ENCODE measurements around the gene TCAP. TPM values are rescaled to one million over a fixed set of nuclear protein-coding genes. Genes with fewer than 3 reads are reported as not detected.
A peak's percentile ranks its signal among the peaks of the same experiment; 100 is the strongest.

TCAP gene
- total RNA-seq, 1 donor from 2014 or later: 0.49 TPM

- peak overlapping the region; percentile 6 for H3K27ac ChIP-seq
- no peaks in the 10 kb centered on the region for H3K27me3 ChIP-seq
- no peak for DNase-seq (ENCODE audit: extremely low spot score in 2 of 2)
- no peak overlapping the region for H3K4me3 ChIP-seq
- H3K9me3 ChIP-seq: no peaks in the 10 kb centered on the region
- H3K36me3 ChIP-seq: peaks cover 0 to 31% of the 10 kb centered on the region in 2 donors
- peaks cover 65% of the 10 kb centered on the region for H3K4me1 ChIP-seq
- TF ChIP-seq POLR2AphosphoS5 (IDR thresholded peaks at IDR 0.05; ENCODE audit: insufficient read depth in 1 of 2, low read depth in 1 of 2) (no peak), POLR2A (IDR thresholded peaks at IDR 0.05) (no peak)
- TF ChIP-seq, protein P1, sequence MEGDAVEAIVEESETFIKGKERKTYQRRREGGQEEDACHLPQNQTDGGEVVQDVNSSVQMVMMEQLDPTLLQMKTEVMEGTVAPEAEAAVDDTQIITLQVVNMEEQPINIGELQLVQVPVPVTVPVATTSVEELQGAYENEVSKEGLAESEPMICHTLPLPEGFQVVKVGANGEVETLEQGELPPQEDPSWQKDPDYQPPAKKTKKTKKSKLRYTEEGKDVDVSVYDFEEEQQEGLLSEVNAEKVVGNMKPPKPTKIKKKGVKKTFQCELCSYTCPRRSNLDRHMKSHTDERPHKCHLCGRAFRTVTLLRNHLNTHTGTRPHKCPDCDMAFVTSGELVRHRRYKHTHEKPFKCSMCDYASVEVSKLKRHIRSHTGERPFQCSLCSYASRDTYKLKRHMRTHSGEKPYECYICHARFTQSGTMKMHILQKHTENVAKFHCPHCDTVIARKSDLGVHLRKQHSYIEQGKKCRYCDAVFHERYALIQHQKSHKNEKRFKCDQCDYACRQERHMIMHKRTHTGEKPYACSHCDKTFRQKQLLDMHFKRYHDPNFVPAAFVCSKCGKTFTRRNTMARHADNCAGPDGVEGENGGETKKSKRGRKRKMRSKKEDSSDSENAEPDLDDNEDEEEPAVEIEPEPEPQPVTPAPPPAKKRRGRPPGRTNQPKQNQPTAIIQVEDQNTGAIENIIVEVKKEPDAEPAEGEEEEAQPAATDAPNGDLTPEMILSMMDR (IDR thresholded peaks at IDR 0.05): no peak
- intact Hi-C loops (cut with DNase I): no loop called here
These were observed 2.4 kb upstream of the TCAP start for GRCh38 chr17:39662551-39663339.

GRCh38 chr17:39663340-39663687 is 1.8 kb upstream of the TCAP start:
- DNase-seq (ENCODE audit: extremely low spot score in 2 of 2): no peak
- Histone ChIP-seq H3K36me3 (peaks cover 0 to 28% of the 10 kb centered on the region in 2 donors), H3K9me3 (no peaks in the 10 kb centered on the region), H3K27ac (peak overlapping the region; percentile 6), H3K27me3 (no peaks in the 10 kb centered on the region), H3K4me3 (no peak overlapping the region), H3K4me1 (peaks cover 71% of the 10 kb centered on the region)
- intact Hi-C loops (cut with DNase I): no loop called here
- no peak for TF ChIP-seq POLR2AphosphoS5 (IDR thresholded peaks at IDR 0.05; ENCODE audit: insufficient read depth in 1 of 2, low read depth in 1 of 2)
- TF ChIP-seq POLR2A (IDR thresholded peaks at IDR 0.05): no peak
- TF ChIP-seq, protein P1 (IDR thresholded peaks at IDR 0.05): no peak

DNA sequence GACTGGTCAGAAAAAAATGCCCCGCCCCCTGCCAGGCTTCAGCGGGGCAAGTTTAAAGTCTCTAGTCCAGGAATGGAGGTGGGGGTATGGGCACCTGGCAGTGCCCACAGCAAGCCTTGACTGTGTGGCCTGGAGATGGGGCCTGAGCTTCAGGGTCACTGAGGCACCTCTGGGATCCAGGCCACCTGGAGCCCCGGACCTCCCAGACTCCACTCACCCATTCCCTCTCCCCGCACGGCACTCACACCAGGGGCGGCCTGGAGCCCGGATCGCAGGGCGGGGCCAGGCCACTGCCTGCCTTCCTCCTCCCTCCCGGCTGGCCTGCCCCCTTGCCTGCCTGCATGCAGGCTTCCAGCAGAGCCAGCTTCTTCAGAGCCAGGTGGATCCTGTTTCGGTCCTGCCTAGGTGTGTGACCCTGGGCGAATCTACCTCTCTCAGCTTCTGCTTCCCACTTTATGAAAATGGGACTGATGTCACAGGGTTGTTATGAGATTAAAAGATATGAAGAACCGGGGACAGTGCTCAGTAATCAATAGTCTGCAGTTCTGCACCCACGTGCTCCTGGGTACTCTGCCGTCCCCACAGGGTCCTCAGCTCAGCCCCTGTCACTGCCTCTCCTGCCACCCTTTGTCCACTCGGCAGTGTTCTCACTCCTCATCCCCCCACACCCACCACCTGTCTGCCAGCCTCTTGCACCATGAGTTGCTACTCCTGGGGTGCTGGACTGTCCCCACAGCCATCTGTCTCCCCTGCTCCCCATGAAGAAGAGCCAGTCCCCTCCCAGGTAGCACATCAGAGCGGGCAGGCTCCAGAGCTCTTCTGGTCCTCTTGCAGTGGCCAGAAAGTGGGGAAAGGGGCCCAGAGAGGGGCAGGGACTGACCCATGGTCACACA is 1.2 kb upstream of the TCAP start:
- TF ChIP-seq POLR2A (IDR thresholded peaks at IDR 0.05): no peak
- TF ChIP-seq POLR2AphosphoS5 (IDR thresholded peaks at IDR 0.05; ENCODE audit: insufficient read depth in 1 of 2, low read depth in 1 of 2): no peak
- TF ChIP-seq, protein P1 (IDR thresholded peaks at IDR 0.05): no peak
- peaks cover 77% of the 10 kb centered on the region for H3K4me1 ChIP-seq
- H3K27ac ChIP-seq: no peak overlapping the region
- H3K27me3 ChIP-seq: no peaks in the 10 kb centered on the region
- DNase-seq (ENCODE audit: extremely low spot score in 2 of 2): no peak
- peaks cover 0 to 26% of the 10 kb centered on the region in 2 donors for H3K36me3 ChIP-seq
- intact Hi-C loops (cut with DNase I): no loop called here
- no peaks in the 10 kb centered on the region for H3K9me3 ChIP-seq
- H3K4me3 ChIP-seq: no peak overlapping the region

- H3K4me1 ChIP-seq: peaks cover 68% of the 10 kb centered on the region
- DNase-seq (ENCODE audit: extremely low spot score in 2 of 2): no peak
- intact Hi-C loops (cut with DNase I): loop anchor here (5.0 kb wide), 1 partner anchor 33 kb away; no protein-coding TSS in a partner anchor
- peaks cover 0 to 15% of the 10 kb centered on the region in 2 donors for H3K36me3 ChIP-seq
- H3K27ac ChIP-seq: peak overlapping the region; percentile 54
- TF ChIP-seq POLR2A (IDR thresholded peaks at IDR 0.05) (no peak), POLR2AphosphoS5 (IDR thresholded peaks at IDR 0.05; ENCODE audit: insufficient read depth in 1 of 2, low read depth in 1 of 2) (peak in 1 of 2 donors; percentile 13)
- TF ChIP-seq, protein P1 (IDR thresholded peaks at IDR 0.05): no peak
- no peak overlapping the region for H3K4me3 ChIP-seq
- no peaks in the 10 kb centered on the region for H3K9me3 ChIP-seq
- H3K27me3 ChIP-seq: no peaks in the 10 kb centered on the region
These were observed 584 bp downstream of the TCAP start for GRCh38 chr17:39665642-39666224.

Measured in vagina (tissue), 2 donors.